Naive thymus-derived CD8-positive, alpha-beta T cell (primary cell): ENCODE results near the gene GABPB1. TPM values are rescaled to one million over a fixed set of nuclear protein-coding genes. Genes with fewer than 3 reads are reported as not detected.

Source experiments
- ATAC-seq, 2 donors: fragments of 150-1000 bp; cut with Tn5 transposase in 1 of 2; sonication (Bioruptor Pico), chemical (Tn5 transposase) in 1 of 2; 1 replicate in 1 of 2; 2 replicates in 1 of 2; pipeline ENCODE4 v1.10.0; 2021; ENCODE audit warnings: mild to moderate bottlenecking in 2 of 2, moderate library complexity in 2 of 2
- POLR2A ChIA-PET: fragments of 350-600 bp; sonication (Branson Sonifier 250); formaldehyde crosslinking; loops from one replicate; lab custom pipeline; 2021; ENCODE audit warnings: antibody characterized with exemption; lab: Charles Lee
- DNase-seq, 10 donors: peaks; one replicate each; pipeline versions ENCODE4 v3.0.0 to v3.0.0-alpha.2; 2020 to 2022
- H3K27ac Mint-ChIP-seq, 10 donors: one replicate each; pipeline ENCODE4 v1.8.0; 2020 to 2022; ENCODE audit warnings: mild to moderate bottlenecking in 10 of 10, mixed read lengths in 10 of 10, moderate library complexity in 4 of 10, inconsistent platforms in 1 of 10
- H3K27me3 Mint-ChIP-seq, 5 donors: one replicate each; pipeline ENCODE4 v1.8.0; 2021 to 2022; ENCODE audit warnings: mixed read lengths in 5 of 5
- H3K36me3 Mint-ChIP-seq, 3 donors: one replicate each; pipeline ENCODE4 v1.8.0; 2020 to 2022; ENCODE audit warnings: mixed read lengths in 3 of 3, mild to moderate bottlenecking in 2 of 3, inconsistent platforms in 1 of 3
- H3K4me1 Mint-ChIP-seq, 4 donors: one replicate each; pipeline ENCODE4 v1.8.0; 2021 to 2022; ENCODE audit warnings: mixed read lengths in 4 of 4
- H3K4me3 Mint-ChIP-seq, 10 donors: one replicate each; pipeline ENCODE4 v1.8.0; 2020 to 2022; ENCODE audit warnings: mild to moderate bottlenecking in 10 of 10, mixed read lengths in 10 of 10, moderate library complexity in 6 of 10, inconsistent platforms in 1 of 10
- H3K9me3 Mint-ChIP-seq, 9 donors: one replicate each; pipeline ENCODE4 v1.8.0; 2020 to 2022; ENCODE audit warnings: mixed read lengths in 9 of 9, mild to moderate bottlenecking in 3 of 9, inconsistent platforms in 1 of 9, moderate library complexity in 1 of 9
- polyA plus RNA-seq, 3 donors: library from polyadenylated mRNA; unstranded; fragments of 300-500 nt; fragmentation: Illumina TruSeq; gene quantifications; one replicate each; pipeline ENCODE4 v1.2.3, GENCODE V29; 2021
- total RNA-seq, 8 experiments: library from RNA in 2 of 8; stranded (reverse) in 2 of 8; gene quantifications; one replicate each; pipeline ENCODE4 v1.2.3 and lab custom pipeline; 2021 to 2026

GABPB1 gene
- total and polyA plus RNA-seq, 5 experiments from 2014 or later, result 20.6 to 29.9 (median 25.1) TPM

DNA sequence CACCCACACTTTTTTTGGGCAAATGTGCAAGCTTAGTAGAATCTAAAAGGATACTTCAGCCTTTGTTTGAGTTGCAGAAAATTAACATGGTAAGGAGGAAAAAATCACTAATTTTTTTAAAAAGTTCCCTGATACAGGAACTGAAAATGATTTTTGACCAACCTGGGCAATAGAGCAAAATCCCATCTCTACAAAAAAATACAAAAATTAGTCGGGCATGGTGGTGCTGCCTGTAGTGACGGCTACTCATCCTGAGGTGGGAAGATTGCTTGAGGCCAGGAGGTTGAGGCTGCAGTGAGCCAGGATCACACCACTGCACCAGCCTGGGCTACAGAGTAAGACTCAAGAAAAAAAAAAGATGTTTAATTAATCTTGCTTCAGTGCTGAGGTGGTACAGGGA is 10.6 kb upstream of the GABPB1 start:
- no peak overlapping the region for H3K4me3 Mint-ChIP-seq
- H3K27me3 Mint-ChIP-seq, result no peaks in the 10 kb centered on the region
- POLR2A ChIA-PET, result no interaction called here
- peaks cover 0 to 54% (median 14%) of the 10 kb centered on the region in 3 donors for H3K36me3 Mint-ChIP-seq
- H3K9me3 Mint-ChIP-seq, result no peaks in the 10 kb centered on the region
- no peak for DNase-seq
- H3K27ac Mint-ChIP-seq, result peak overlapping the region in 9 of 10 donors; percentile 24 to 91 (median 59)
- H3K4me1 Mint-ChIP-seq, result peaks cover 14 to 42% (median 27%) of the 10 kb centered on the region in 4 donors
- no peak for ATAC-seq

DNA sequence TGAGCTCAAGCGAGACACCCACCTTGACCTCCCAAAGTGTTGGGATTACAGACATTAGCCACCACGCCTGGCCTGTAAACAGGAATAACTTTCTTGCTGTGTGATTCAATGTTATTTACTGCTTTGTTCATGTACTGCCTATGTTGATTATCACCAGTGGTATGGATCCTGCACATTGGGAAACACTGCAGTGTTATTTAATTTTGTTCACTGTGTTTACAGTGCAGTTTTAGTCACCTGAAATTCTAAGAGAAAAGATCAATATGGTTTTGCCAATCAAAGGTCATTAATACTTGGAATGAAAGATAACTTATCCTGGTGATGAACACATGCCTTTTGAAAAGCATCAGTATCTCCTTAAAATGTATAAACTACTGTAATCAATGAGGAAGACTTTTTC is 8.6 kb upstream of the GABPB1 start:
- DNase-seq (no peak), ATAC-seq (no peak)
- H3K9me3 Mint-ChIP-seq, result no peaks in the 10 kb centered on the region
- peaks cover 0 to 65% (median 19%) of the 10 kb centered on the region in 3 donors for H3K36me3 Mint-ChIP-seq
- H3K4me3 Mint-ChIP-seq, result no peak overlapping the region
- POLR2A ChIA-PET, result interaction anchor here (0.6 to 2.5 kb wide), 2 partner anchors 10 to 16 kb away, joined by 3 to 7 read pairs; no protein-coding TSS in a partner anchor
- no peaks in the 10 kb centered on the region for H3K27me3 Mint-ChIP-seq
- peak overlapping the region in 7 of 10 donors; percentile 2 to 80 (median 57) for H3K27ac Mint-ChIP-seq
- peaks cover 14 to 54% (median 33%) of the 10 kb centered on the region in 4 donors for H3K4me1 Mint-ChIP-seq

DNA sequence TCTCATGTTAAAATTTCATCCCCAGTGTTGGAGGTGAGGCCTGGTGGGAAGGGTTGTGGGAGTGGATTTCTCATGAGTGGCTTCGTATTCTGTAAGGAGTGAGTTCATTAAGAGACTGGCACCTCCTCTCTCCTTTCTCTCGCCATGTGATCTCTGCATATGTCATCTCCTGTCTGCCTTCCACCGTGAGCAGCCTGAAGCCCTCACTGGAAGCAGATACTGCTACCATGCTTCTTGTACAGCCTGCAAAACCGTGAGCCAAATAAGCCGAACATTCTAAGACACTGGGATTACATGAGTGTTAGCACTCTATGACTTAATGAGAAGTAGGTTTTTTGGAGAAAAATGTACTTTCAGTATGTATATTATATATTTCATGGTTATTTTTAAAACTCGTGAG is 6.8 kb upstream of the GABPB1 start:
- no peak for ATAC-seq
- H3K27me3 Mint-ChIP-seq, result no peaks in the 10 kb centered on the region
- no peaks in the 10 kb centered on the region for H3K9me3 Mint-ChIP-seq
- H3K4me3 Mint-ChIP-seq, result peak overlapping the region in 1 of 10 donors; percentile 23
- POLR2A ChIA-PET, result interaction anchor here (0.7 to 2.5 kb wide), 2 partner anchors 8 to 124 kb away, joined by 4 to 7 read pairs; no protein-coding TSS in a partner anchor
- peaks cover 22 to 65% (median 45%) of the 10 kb centered on the region in 4 donors for H3K4me1 Mint-ChIP-seq
- peaks cover 0 to 73% (median 26%) of the 10 kb centered on the region in 3 donors for H3K36me3 Mint-ChIP-seq
- no peak for DNase-seq
- peak overlapping the region in 9 of 10 donors; percentile 1 to 79 (median 29) for H3K27ac Mint-ChIP-seq

DNA sequence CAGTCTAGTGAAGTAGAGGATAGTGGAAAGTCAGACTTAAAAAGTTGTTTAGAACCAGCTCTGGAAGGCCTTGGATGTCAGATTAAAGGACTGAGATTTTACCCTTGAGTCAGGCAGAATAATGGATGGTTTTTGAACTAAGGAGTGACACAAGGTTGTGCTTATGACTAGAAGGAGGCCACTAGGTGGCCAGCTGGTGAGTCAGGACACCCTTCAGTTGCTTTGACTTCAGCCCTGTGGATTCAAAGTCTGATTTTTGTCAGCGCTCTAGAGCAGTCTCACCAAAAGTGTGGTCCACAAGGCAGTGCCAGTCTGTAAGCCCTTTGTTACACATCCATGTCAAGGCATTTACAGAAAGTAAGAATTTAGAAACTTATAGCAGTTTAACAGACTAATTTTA is 3.8 kb upstream of the GABPB1 start:
- Mint-ChIP-seq H3K27ac (peak overlapping the region in 6 of 10 donors; percentile 5 to 66 (median 34)), H3K36me3 (peaks cover 3 to 62% (median 24%) of the 10 kb centered on the region in 3 donors), H3K4me3 (peak overlapping the region in 3 of 10 donors; percentile 4 to 27 (median 5)), H3K27me3 (peaks cover 0 to 9% (median 0%) of the 10 kb centered on the region in 5 donors), H3K4me1 (peaks cover 24 to 63% (median 45%) of the 10 kb centered on the region in 4 donors), H3K9me3 (peaks cover 0 to 4% (median 0%) of the 10 kb centered on the region in 9 donors)
- DNase-seq (peak in 2 of 10 donors; percentile 9 to 12), ATAC-seq (no peak)
- POLR2A ChIA-PET, result interaction anchor here (0.6 to 5.4 kb wide), 2 partner anchors 65 to 471 kb away, joined by 3 to 97 read pairs; partner anchors contain the start of gene USP8

DNA sequence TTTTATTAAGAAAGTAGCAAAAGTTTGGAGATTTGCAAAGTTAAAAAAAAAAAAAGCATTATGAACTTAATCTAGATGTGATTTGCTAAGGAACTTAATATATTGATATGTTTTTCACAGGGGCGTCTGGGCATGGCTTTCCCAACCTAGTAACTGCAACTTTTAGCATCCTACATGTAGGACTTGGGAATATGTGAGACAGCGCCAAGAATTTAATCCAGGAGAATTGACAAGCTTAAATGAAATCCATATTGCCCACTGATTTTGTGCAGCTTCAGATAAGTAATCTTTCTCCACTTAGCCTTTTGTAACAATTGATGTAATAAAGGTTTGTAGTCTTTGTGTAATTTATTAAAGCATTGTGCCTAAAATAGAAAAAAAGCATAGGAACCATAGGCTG is 982 bp upstream of the GABPB1 start:
- peaks cover 12 to 46% (median 20%) of the 10 kb centered on the region in 3 donors for H3K36me3 Mint-ChIP-seq
- peaks cover 0 to 4% (median 0%) of the 10 kb centered on the region in 9 donors for H3K9me3 Mint-ChIP-seq
- H3K27ac Mint-ChIP-seq, result peak overlapping the region; percentile 97 to 100 (median 99)
- ATAC-seq (no peak), DNase-seq (no peak)
- H3K27me3 Mint-ChIP-seq, result peaks cover 0 to 9% (median 0%) of the 10 kb centered on the region in 5 donors
- POLR2A ChIA-PET, result interaction anchor here (0.6 to 5.4 kb wide), 22 partner anchors 10 to 1545 kb away, joined by 3 to 97 read pairs (median 6); partner anchors contain the start of genes AP4E1, CEP152, COPS2 and DTWD1
- peaks cover 23 to 61% (median 44%) of the 10 kb centered on the region in 4 donors for H3K4me1 Mint-ChIP-seq
- H3K4me3 Mint-ChIP-seq, result peak overlapping the region; percentile 75 to 100 (median 95)

DNA sequence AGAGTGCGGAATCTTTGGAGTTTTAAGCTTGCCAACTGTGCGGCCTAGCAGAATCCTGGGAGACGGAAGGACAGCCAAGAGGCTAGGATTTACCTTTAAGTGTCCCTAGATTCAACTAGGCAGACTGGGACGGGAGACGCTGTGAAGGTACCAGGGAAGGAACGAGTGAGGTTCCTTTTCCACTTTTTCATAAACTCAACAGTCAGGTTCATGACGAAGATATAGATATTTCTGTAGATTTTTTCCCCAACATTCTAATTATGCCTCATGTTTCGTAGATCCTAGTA is 564 bp upstream of the GABPB1 start:
- Mint-ChIP-seq H3K27me3 (peaks cover 0 to 9% (median 0%) of the 10 kb centered on the region in 5 donors), H3K27ac (peak overlapping the region; percentile 97 to 100 (median 99)), H3K9me3 (peaks cover 0 to 4% (median 0%) of the 10 kb centered on the region in 9 donors), H3K4me1 (peaks cover 26 to 63% (median 46%) of the 10 kb centered on the region in 4 donors), H3K4me3 (peak overlapping the region; percentile 75 to 100 (median 95)), H3K36me3 (peaks cover 12 to 42% (median 17%) of the 10 kb centered on the region in 3 donors)
- ATAC-seq (no peak), DNase-seq (no peak)
- POLR2A ChIA-PET, result interaction anchor here (0.5 to 5.4 kb wide), 31 partner anchors 9 to 1601 kb away, joined by 3 to 97 read pairs (median 5); partner anchors contain the start of genes AP4E1, CEP152, COPS2 and DTWD1

DNA sequence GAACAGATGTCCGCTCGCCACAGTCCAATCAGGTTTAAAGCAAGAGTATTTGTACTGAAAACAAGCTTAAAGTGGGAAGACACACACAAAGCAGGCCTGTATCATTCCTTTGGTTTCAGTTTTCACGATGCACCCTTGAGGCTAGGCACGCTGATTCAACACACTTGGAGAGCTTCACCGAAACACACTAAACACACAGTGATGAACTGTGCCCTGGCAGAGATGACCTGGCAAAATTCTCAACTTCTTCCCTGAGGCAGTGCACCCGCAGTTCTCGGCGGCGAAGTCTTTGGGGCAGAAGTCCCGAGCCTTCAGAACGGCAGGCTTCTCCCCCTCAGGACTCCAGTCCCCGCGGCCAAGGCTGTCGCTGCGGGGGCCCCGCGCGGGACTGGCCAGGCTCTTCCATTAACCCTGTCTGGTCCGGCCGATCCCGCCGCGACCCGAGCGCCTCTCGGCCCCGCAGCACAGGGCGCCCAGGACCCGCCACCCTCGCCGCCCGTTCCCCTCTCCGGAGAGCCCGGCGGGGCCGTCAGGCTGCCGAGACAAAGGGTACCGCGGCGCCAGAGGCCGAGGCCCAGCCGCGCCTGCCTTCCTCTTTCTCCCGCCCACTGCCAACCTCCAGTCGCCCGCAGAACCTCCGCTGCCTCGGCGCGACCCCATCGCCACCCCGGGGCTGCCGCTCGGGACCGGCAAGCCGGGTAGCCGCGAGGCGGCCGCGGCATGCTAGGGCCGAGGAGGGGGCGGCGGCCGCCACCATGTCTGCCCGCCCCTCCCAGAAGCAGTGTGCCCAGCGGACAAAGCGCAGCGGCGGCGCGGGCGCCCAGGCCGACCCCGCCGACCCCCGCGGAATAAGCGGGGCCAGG is 792 bp downstream of the GABPB1 start:
- POLR2A ChIA-PET, result interaction anchor here (0.5 to 5.4 kb wide), 26 partner anchors 8 to 1476 kb away, joined by 3 to 97 read pairs (median 6); partner anchors contain the start of genes AP4E1, COPS2, DTWD1 and EID1
- Mint-ChIP-seq H3K4me1 (peaks cover 33 to 71% (median 53%) of the 10 kb centered on the region in 4 donors), H3K9me3 (peaks cover 0 to 4% (median 0%) of the 10 kb centered on the region in 9 donors), H3K27me3 (peaks cover 0 to 9% (median 0%) of the 10 kb centered on the region in 5 donors), H3K27ac (peak overlapping the region; percentile 97 to 100 (median 99)), H3K4me3 (peak overlapping the region; percentile 75 to 100 (median 95)), H3K36me3 (peaks cover 12 to 34% (median 17%) of the 10 kb centered on the region in 3 donors)
- peak in 9 of 10 donors; percentile 20 to 71 (median 53) for DNase-seq
- peak; percentile 40 to 47 for ATAC-seq

DNA sequence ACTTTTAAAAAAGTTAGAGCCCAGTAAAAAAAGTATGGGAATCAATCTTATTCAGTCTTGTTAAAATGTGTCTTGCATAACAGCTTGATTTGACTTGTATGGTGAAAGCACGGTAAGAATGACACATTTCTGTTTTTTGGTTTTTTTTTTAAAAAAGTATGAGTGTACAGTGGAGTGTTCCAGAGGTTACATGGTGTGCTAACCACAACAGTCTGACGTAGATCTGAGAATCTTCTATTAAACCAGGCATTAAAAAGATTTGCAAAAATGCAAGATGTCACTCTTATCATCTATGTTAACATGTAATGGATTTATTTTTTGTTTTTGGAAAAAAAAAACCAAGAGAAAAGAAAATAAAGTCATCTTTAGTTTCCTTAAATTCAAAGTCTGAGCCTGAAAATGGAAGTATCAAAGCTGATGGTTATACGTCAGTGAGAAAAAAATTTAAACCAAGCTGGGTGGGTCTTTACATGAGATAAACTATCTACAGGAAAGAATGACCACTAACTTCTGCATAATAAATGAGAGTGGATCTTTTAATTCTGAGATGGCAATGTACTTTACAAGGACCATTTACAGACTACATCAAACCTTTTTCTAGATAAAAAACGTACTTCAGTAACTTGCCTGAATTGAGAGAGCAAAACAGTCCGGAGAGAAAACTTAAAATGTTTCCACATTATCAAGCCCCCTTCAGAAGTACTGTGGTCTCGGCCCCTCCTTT is 1.6 kb downstream of the GABPB1 start:
- Mint-ChIP-seq H3K27ac (peak overlapping the region; percentile 97 to 100 (median 98)), H3K27me3 (peaks cover 0 to 9% (median 0%) of the 10 kb centered on the region in 5 donors), H3K9me3 (peaks cover 0 to 4% (median 0%) of the 10 kb centered on the region in 9 donors), H3K4me1 (peaks cover 35 to 72% (median 54%) of the 10 kb centered on the region in 4 donors), H3K36me3 (peaks cover 12 to 29% (median 12%) of the 10 kb centered on the region in 3 donors), H3K4me3 (peak overlapping the region; percentile 75 to 100 (median 95))
- peak in 6 of 10 donors; percentile 11 to 85 (median 65) for DNase-seq
- peak; percentile 51 to 69 for ATAC-seq
- POLR2A ChIA-PET, result interaction anchor here (0.7 to 5.4 kb wide), 9 partner anchors 9 to 1383 kb away, joined by 3 to 97 read pairs (median 6); partner anchors contain the start of genes AP4E1 and USP8

DNA sequence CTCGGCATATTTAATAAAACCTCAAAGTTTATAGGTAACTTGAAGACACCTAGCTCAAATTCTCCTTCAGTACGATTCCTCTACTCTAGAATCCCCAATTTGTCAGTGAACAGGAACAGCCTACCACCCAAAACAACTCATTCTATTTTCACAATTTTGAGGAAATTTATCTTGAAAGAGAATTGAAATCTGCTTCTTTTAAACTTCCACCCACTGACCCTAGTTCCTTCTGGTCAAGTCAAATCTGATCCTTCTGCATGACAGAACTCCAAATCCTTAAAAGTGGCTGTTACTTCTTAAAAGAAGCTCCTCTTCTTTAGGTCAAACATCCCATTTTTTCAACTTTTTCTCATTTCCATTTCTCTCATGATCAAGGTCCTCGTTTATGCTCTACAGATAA is 4.4 kb downstream of the GABPB1 start:
- H3K27me3 Mint-ChIP-seq, result peaks cover 0 to 9% (median 0%) of the 10 kb centered on the region in 5 donors
- ATAC-seq (no peak), DNase-seq (no peak)
- peaks cover 27 to 71% (median 60%) of the 10 kb centered on the region in 4 donors for H3K4me1 Mint-ChIP-seq
- POLR2A ChIA-PET, result interaction anchor here (0.6 to 1.9 kb wide), 2 partner anchors 9 to 11 kb away, joined by 3 to 5 read pairs; no protein-coding TSS in a partner anchor
- peak overlapping the region; percentile 75 to 100 (median 95) for H3K4me3 Mint-ChIP-seq
- H3K27ac Mint-ChIP-seq, result peak overlapping the region; percentile 91 to 100 (median 98)
- peaks cover 0 to 4% (median 0%) of the 10 kb centered on the region in 9 donors for H3K9me3 Mint-ChIP-seq
- H3K36me3 Mint-ChIP-seq, result peaks cover 5 to 19% (median 12%) of the 10 kb centered on the region in 3 donors

DNA sequence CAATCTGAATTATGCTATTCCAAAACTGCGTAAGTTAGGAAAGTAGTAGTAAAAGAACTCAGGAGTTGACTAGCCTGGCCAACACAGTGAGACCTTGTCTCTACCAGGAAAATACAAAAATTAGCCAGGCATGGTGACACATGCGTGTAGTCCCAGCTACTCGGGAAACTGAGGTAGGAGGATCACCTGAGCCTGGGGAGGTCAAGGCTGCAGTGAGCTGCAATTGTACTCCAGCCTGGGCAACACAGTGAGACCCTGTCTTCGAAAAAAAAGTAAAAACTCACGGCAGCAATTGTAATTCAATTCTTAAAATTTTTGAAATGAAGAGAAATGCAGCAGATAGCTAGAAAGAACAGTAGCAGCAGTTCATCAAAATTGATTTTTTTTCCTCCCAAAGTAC is 9.7 kb downstream of the GABPB1 start:
- ATAC-seq (no peak), DNase-seq (no peak)
- H3K27ac Mint-ChIP-seq, result peak overlapping the region in 4 of 10 donors; percentile 3 to 54 (median 22)
- POLR2A ChIA-PET, result interaction anchor here (1.1 to 2.5 kb wide), 2 partner anchors 10 to 11 kb away, joined by 3 to 12 read pairs; partner anchors contain the start of gene GABPB1
- H3K9me3 Mint-ChIP-seq, result no peaks in the 10 kb centered on the region
- peaks cover 25 to 63% (median 60%) of the 10 kb centered on the region in 4 donors for H3K4me1 Mint-ChIP-seq
- peaks cover 0 to 13% (median 0%) of the 10 kb centered on the region in 3 donors for H3K36me3 Mint-ChIP-seq
- no peaks in the 10 kb centered on the region for H3K27me3 Mint-ChIP-seq
- no peak overlapping the region for H3K4me3 Mint-ChIP-seq

DNA sequence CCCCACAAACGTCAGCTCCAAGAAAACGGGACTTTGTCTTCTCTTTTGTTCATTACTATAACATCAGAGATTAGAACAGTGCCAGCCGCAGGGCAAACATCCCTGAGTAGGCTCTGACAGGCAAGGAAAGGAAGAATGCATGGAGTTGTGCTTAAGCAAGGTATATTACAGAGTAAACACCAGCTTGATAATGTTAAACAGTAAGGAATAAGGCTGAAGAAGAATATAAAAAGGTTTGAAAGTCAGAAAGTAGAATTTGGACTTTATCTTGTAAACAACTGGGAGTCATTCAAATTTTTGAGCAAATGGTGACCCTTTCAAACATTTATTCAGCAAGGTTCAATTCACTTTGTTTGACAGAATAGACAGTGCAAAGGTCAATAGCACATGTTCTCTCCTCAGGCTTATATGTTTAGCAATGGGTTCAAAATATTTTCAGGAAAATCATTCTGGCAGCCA is 11.0 kb downstream of the GABPB1 start:
- H3K27ac Mint-ChIP-seq, result peak overlapping the region in 2 of 10 donors; percentile 16
- peaks cover 22 to 54% (median 52%) of the 10 kb centered on the region in 4 donors for H3K4me1 Mint-ChIP-seq
- H3K27me3 Mint-ChIP-seq, result no peaks in the 10 kb centered on the region
- peaks cover 0 to 10% (median 0%) of the 10 kb centered on the region in 3 donors for H3K36me3 Mint-ChIP-seq
- ATAC-seq, result no peak
- DNase-seq, result no peak
- no peaks in the 10 kb centered on the region for H3K9me3 Mint-ChIP-seq
- POLR2A ChIA-PET, result interaction anchor here (1.1 kb wide), 1 partner anchor 11 kb away, joined by 5 read pairs; the partner anchor contains the start of gene GABPB1
- H3K4me3 Mint-ChIP-seq, result no peak overlapping the region
